ENCODE data around the gene YTHDF1. TPM values are rescaled to one million over a fixed set of nuclear protein-coding genes. Genes with fewer than 3 reads are reported as not detected.

The YTHDF1 gene
- total and polyA plus RNA-seq, 2 of the 8 experiments (the other 6 are each of a cell fraction or from before 2014, with no cell fraction given): 32.8 to 66.0 TPM

DNA sequence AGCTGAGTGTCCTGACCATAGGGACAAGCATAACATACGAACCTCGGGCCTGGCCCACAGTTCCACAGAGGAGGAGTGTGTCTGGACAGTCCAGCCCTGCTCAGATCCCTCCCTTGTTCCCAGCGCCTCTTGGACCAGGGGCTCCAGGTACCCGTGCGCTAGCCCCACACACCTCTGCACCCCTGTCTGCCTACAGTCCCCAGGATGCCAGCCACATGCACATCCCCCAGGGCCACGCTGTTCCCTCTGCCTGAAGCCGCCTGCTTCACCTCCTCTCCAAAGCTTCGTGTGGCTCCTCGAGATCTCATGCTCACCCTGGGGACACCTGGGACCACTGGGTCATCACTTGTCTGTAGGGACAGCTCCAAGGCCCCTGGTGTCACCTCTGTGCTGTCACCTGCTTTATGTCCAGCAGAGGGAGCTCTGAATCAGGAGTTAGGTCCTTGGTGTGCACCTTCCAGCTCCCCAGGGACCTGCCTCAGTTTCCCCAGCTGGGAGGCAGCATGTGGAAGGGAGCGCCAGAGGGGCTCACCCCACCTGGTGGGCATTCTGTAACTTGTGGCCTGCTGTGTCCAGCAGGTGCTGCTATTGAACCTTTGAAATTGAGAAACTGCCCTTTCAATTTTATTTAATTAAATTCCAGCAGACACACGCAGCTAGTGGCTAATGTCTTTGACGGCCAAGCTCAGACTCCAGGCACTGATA is 7.3 kb upstream of the YTHDF1 start:
- Histone ChIP-seq H3K23me2 (ENCODE audit: low read depth, low read length) (peaks cover 2% of the 10 kb centered on the region; the same call in 1 of the 2 replicates), H3K4me3 (ENCODE audit: extremely low read depth in 1 of 4, insufficient read depth in 2 of 4, low read depth in 3 of 4, low read length in 4 of 4) (no peak overlapping the region), H2BK5ac (ENCODE audit: low read depth, low read length) (no peak overlapping the region), H4K91ac (replicated peaks; ENCODE audit: insufficient read length, low read length) (no peak overlapping the region), H4K5ac (ENCODE audit: insufficient read length, low read depth, low read length) (no peak overlapping the region), H3K27ac (ENCODE audit: low read depth, low read length) (no peak overlapping the region), H3K56ac (replicated peaks; ENCODE audit: insufficient read length, low read depth, low read length) (no peak overlapping the region), H3K23ac (ENCODE audit: insufficient read length) (no peak overlapping the region), H2AK5ac (ENCODE audit: low read depth, low read length) (no peak overlapping the region), H3K79me1 (ENCODE audit: low read depth, low read length) (no peaks in the 10 kb centered on the region), H2BK120ac (replicated peaks; ENCODE audit: low read depth, low read length) (no peak overlapping the region), H3K14ac (ENCODE audit: insufficient read length) (no peak overlapping the region), H3K36me3 (ENCODE audit: control insufficient read depth in 2 of 4, insufficient read depth in 4 of 4, low read length in 3 of 4) (no peaks in the 10 kb centered on the region), H3K27me3 (replicated peaks in 1 of 4; ENCODE audit: control insufficient read depth in 3 of 4, extremely low read depth in 1 of 4, insufficient read depth in 3 of 4, low read length in 3 of 4) (peaks cover 0 to 3% (median 0%) of the 10 kb centered on the region in 4 experiments; a peak in 2 of 7 replicates), H3K4me2 (ENCODE audit: insufficient read depth in 1 of 2, low read depth in 2 of 2, low read length in 2 of 2) (no peak overlapping the region), H2BK15ac (ENCODE audit: low read length) (peak overlapping the region; percentile 89; the same call in 1 of the 2 replicates), H3K9me3 (ENCODE audit: insufficient read depth in 2 of 2, low read depth in 1 of 2, low read length in 1 of 2) (no peaks in the 10 kb centered on the region), H2AFZ (ENCODE audit: low read length) (no peak overlapping the region), H3K9ac (replicated peaks in 1 of 4; ENCODE audit: extremely low read depth in 1 of 4, low read depth in 3 of 4, low read length in 3 of 4) (no peak overlapping the region), H2BK12ac (ENCODE audit: low read depth, low read length) (no peak overlapping the region), H2BK20ac (ENCODE audit: low read length) (no peak overlapping the region), H3K4ac (replicated peaks; ENCODE audit: insufficient read length, low read depth, low read length) (no peak overlapping the region), H3K18ac (ENCODE audit: extremely low read depth, low read length) (no peak overlapping the region), H3K4me1 (replicated peaks in 1 of 4; ENCODE audit: control insufficient read depth in 3 of 4, insufficient read depth in 4 of 4, low read length in 3 of 4) (peaks cover 0 to 6% (median 3%) of the 10 kb centered on the region in 4 experiments; a peak in 5 of 7 replicates), H4K20me1 (replicated peaks in 1 of 2; ENCODE audit: control insufficient read depth in 1 of 2, insufficient read depth in 2 of 2, low read length in 2 of 2) (peaks cover 0 to 3% of the 10 kb centered on the region in 2 experiments), H4K8ac (ENCODE audit: extremely low read depth, insufficient read depth, low read length) (no peak overlapping the region), H3K79me2 (ENCODE audit: control insufficient read depth in 1 of 2, insufficient read depth in 2 of 2, low read length in 2 of 2) (no peaks in the 10 kb centered on the region)
- ChIA-PET POLR2A (ENCODE audit: partially characterized antibody) (interaction anchor here (0.7 to 3.3 kb wide), 10 partner anchors 9 to 74 kb away, joined by 3 to 14 read pairs (median 4); partner anchors contain the start of gene BIRC7), CTCF (ENCODE audit: partially characterized antibody) (interaction anchor here (0.6 to 5.3 kb wide), 61 partner anchors 7 to 396 kb away, joined by 3 to 199 read pairs (median 4); partner anchors contain the start of genes ARFGAP1, BIRC7, COL20A1 and NKAIN4)
- FAIRE-seq (peak; percentile 85), DNase-seq (ENCODE audit: low read depth in 1 of 2, low spot score in 2 of 2) (peak in 1 of 2 experiments; percentile 86)
- WGBS, 2 experiments (ENCODE audit: extremely low coverage in 1 of 2, insufficient coverage in 1 of 2, insufficient read length in 1 of 2, insufficient replicate concordance in 2 of 2, low coverage in 1 of 2, low lambda C conversion rate in 2 of 2, missing lambda C conversion rate in 1 of 2): 66% methylated on average over 12 of the region's 12 CpGs; no CpG with 5 or more reads in 1 of the 2 experiments
- TF ChIP-seq, protein P1, sequence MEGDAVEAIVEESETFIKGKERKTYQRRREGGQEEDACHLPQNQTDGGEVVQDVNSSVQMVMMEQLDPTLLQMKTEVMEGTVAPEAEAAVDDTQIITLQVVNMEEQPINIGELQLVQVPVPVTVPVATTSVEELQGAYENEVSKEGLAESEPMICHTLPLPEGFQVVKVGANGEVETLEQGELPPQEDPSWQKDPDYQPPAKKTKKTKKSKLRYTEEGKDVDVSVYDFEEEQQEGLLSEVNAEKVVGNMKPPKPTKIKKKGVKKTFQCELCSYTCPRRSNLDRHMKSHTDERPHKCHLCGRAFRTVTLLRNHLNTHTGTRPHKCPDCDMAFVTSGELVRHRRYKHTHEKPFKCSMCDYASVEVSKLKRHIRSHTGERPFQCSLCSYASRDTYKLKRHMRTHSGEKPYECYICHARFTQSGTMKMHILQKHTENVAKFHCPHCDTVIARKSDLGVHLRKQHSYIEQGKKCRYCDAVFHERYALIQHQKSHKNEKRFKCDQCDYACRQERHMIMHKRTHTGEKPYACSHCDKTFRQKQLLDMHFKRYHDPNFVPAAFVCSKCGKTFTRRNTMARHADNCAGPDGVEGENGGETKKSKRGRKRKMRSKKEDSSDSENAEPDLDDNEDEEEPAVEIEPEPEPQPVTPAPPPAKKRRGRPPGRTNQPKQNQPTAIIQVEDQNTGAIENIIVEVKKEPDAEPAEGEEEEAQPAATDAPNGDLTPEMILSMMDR (IDR thresholded peaks at IDR 0.05; ENCODE audit: control extremely low read depth in 1 of 3, insufficient read depth in 1 of 3, low read depth in 1 of 3, low read length in 3 of 3): peak; percentile 85 to 87 (median 87)
- TF ChIP-seq GTF2F1 (IDR thresholded peaks at IDR 0.05; ENCODE audit: borderline replicate concordance, low read depth, low read length) (no peak), ASH2L (IDR thresholded peaks at IDR 0.05; ENCODE audit: low read length) (peak; percentile 16), CHD2 (IDR thresholded peaks at IDR 0.05; ENCODE audit: low read length) (no peak), HDAC2 (IDR thresholded peaks at IDR 0.05; ENCODE audit: borderline replicate concordance in 1 of 2, low read depth in 2 of 2, low read length in 2 of 2) (no peak), RAD21 (IDR thresholded peaks at IDR 0.05 in 1 of 2, conservative IDR thresholded peaks at IDR 0.05 in 1 of 2; ENCODE audit: low read depth in 2 of 2, low read length in 2 of 2) (peak; percentile 85 to 89), TAF1 (IDR thresholded peaks at IDR 0.05; ENCODE audit: low read depth, low read length) (no peak), RXRA (IDR thresholded peaks at IDR 0.05; ENCODE audit: insufficient read depth, low read depth, low read length) (no peak)

All from H1 (cell line).